Esophagus squamous epithelium (tissue), 5 donors: ENCODE measurements around the gene RGPD6. TPM values are rescaled to one million over a fixed set of nuclear protein-coding genes. Genes with fewer than 3 reads are reported as not detected.
"Not testable (repeated sequence)": the region's sequence is repeated elsewhere in the genome, so short reads cannot be mapped to it uniquely, and the experiment has no call there.

Experiments
- DNase-seq: peaks from one replicate; lab custom pipeline; 2025; lab: John Stamatoyannopoulos, UW
- H3K27ac ChIP-seq, 4 donors: fragments of 200-600 bp; sonication (generic); one replicate each; pipeline ENCODE4 v1.5.1; 2016 to 2019; ENCODE audit warnings: mild to moderate bottlenecking in 1 of 4
- H3K27me3 ChIP-seq, 4 donors: fragments of 200-600 bp; sonication (generic); 1 replicate in 3 of 4; 2 replicates in 1 of 4; pipeline versions ENCODE4 v1.5.1 to v1.6.0; 2017 to 2021; ENCODE audit warnings: antibody characterized with exemption in 1 of 4
- H3K36me3 ChIP-seq, 3 donors: fragments of 200-600 bp; sonication (generic); one replicate each; pipeline ENCODE4 v1.5.1; 2016 to 2019
- H3K4me1 ChIP-seq, 3 donors: fragments of 200-600 bp; sonication (generic); one replicate each; pipeline ENCODE4 v1.5.1; 2017 to 2019
- H3K4me3 ChIP-seq, 4 donors: fragments of 200-600 bp; sonication (generic); 1 replicate in 3 of 4; 2 replicates in 1 of 4; pipeline ENCODE4 v1.5.1; 2016 to 2019; ENCODE audit warnings: mild to moderate bottlenecking in 2 of 4, moderate library complexity in 1 of 4
- H3K9me3 ChIP-seq, 3 donors: fragments of 200-600 bp; sonication (generic); one replicate each; pipeline ENCODE4 v1.5.1; 2016 to 2019
- WGBS, 2 donors: methylation state at CpG; one replicate each; pipeline ENCODE4 v1.1.5; 2018; 5-methylcytosine and 5-hydroxymethylcytosine counted together
- intact Hi-C: fragments of 100-400 bp; cut with DNase I; formaldehyde crosslinking; loops from one replicate; pipeline ENCODE4 v1.15.0; 2022
- total RNA-seq, 4 donors: library from RNA; depleted of rRNA; stranded (reverse); fragments of >200 nt; gene quantifications; one replicate each; pipeline ENCODE4 v1.1.0, GENCODE V29; 2016
- donor health status: DM: yes; HTN: yes; CAD: no.

Gene RGPD6
- total RNA-seq, 4 donors from 2014 or later, result 11.4 to 49.6 (median 17.0) TPM

DNA sequence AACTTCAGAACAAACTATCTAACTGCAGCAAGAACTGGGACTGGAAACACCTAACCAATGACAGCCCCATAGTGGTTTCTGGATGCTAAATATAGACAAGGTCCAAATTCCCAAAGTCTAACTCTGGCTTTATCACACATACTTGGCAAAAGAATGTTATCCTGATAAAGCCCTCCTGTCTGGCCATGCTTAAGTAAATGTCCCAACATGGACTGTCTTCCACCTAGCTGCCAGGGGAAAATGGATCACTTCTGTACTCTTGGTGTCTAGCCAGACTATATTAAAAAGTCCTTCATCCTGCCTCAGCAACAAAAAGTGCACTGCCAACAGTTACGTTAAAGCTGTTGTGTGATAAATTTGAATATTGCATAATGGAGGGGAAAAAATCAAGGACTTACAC lies 11.5 kb upstream of the RGPD6 start:
- H3K27ac ChIP-seq, H3K4me3 ChIP-seq, H3K36me3 ChIP-seq, DNase-seq, H3K9me3 ChIP-seq, intact Hi-C loops, H3K4me1 ChIP-seq, H3K27me3 ChIP-seq: not testable (repeated sequence)
- no CpG with 5 or more reads among the region's 1 CpG for WGBS, 2 donors

DNA sequence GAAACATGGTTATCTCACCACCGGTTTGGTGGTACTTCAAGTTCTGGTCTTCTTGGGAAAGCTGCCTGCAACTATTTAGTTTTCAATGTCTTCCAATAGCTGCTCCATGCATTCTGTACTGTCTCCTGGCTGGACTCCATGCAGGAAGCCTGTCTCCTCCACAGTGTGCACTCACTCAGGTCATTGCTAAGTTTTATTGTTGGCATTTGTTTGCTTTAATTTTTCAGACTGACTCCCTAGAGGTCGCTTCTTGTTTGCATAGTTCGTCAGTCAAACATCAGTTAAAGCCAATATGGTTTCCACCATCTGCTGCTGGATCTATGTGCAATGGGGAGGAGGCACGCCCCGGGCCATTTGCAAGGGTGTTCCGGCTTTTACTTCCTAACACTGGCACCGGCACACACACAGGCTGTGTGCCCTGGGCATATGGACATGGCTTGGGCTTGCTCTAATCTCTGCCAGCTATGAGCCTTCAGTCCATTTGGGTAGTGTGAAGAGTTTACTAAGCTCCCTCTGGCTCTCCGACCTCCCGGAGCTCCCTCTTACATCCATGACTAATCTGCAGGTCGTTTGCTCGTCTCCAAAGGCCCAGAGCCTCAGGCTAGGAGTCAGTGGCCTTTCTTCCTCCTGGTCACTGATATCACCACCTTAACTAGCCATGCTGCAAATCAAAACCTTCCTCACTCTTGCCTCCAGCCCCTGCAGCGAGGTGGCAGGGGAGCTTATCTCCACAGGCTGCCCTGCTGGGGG lies 2.4 kb upstream of the RGPD6 start:
- H3K27me3 ChIP-seq, H3K27ac ChIP-seq, H3K4me3 ChIP-seq, H3K4me1 ChIP-seq, H3K9me3 ChIP-seq, DNase-seq, H3K36me3 ChIP-seq, intact Hi-C loops: not testable (repeated sequence)
- no CpG with 5 or more reads among the region's 12 CpGs for WGBS, 2 donors

DNA sequence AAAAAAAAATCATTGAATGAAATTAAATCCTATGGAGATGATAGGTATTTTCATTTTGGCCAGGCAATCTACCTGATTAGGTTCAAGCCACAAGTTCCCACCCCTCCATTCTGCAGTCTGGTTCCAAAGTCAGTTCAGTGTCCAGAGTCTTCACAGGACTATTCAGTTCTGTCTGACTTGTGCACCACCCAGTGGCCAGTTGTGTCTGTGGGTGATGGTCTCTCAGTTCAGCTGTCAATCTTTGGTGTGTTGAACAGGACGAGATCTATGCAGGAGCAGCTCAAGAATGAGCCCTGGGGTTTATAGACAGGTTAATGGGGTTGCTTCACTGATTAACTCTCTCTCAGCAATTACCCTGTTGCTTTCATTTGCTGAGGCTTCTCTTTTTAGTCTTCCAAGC lies 1.4 kb upstream of the RGPD6 start:
- no CpG with 5 or more reads among the region's 1 CpG for WGBS, 2 donors
- intact Hi-C loops, result not testable (repeated sequence)

DNA sequence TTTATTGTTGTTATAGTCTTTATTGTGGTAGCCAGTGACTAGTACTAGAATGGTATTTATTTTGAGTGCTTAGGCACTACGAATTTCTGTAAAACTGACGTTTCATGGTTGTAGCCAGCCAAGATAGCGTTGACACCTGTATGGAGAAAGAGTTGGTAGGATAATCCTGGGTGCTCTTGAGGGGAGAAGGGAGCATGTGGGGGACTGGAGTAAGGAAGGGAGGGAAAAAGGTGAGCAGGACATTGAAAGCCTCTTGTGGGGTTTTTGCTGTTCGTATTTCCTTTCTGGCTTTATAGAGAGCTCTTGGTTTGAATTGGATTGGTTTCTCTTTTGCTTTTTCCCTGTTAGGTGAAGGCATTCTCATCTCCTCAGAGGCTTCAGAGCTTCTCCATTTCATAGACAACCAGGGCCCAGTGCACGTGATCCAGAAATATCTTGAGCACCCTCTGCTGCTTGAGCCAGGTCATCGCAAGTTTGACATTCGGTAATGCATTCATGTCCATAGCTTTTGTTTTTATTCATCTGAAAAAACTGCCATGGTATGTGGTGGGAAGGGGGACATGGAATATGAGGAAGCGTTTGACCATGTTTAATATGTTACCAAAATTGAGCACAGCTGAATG lies 77.2 kb downstream of the RGPD6 start:
- not testable (repeated sequence) for DNase-seq

More for the DNA sequence above, 1.4 kb upstream of the RGPD6 start:
- H3K4me3 ChIP-seq, H3K4me1 ChIP-seq, H3K27ac ChIP-seq, H3K9me3 ChIP-seq, H3K27me3 ChIP-seq, DNase-seq, H3K36me3 ChIP-seq: not testable (repeated sequence)

DNA sequence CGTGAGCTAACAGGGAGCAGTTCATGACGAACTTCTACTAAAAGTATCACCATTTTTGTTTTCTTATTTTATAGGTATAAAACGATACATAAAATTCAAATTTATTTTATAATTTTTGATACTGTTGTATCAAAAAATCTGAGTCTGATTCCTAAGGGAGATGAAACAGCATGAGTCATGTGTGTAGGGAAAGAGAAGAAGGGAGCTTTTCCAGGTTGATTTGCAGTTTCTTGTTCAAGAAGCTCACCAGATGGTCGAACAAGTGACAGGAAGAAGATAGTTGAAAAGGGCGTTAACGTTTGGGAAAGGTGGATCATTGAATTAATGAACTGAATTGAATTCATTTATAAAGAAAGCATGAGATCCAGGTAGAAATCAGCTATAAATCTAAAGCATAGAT lies 81.0 kb downstream of the RGPD6 start:
- WGBS, 2 donors, result no CpG with 5 or more reads among the region's 6 CpGs
- H3K4me3 ChIP-seq, H3K27me3 ChIP-seq, DNase-seq, intact Hi-C loops, H3K9me3 ChIP-seq, H3K4me1 ChIP-seq, H3K36me3 ChIP-seq, H3K27ac ChIP-seq: not testable (repeated sequence)

More for the DNA sequence above, 77.2 kb downstream of the RGPD6 start:
- H3K36me3 ChIP-seq, H3K27ac ChIP-seq, H3K4me1 ChIP-seq, H3K27me3 ChIP-seq, H3K9me3 ChIP-seq, intact Hi-C loops, H3K4me3 ChIP-seq: not testable (repeated sequence)
- no CpG with 5 or more reads among the region's 8 CpGs for WGBS, 2 donors

DNA sequence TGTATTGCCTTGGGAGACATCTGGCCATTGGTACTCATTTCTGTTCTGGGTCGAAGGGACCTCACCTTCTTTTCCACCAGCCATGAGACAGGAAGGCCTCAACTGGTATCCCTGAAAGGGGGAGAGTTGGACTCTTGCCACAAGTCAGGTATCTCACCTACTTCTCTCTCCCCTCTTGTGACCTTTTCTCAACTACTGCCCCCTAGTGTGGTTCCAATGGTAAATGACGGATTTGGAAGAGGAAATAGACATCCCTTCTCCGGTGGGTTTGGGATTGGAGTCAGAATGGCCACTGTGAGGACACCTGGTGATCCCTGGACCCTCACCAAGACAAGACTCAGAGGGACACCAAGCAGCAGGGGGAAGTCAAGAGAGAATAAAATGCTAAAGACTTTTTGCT lies 82.5 kb downstream of the RGPD6 start:
- H3K27ac ChIP-seq, H3K36me3 ChIP-seq, intact Hi-C loops, DNase-seq, H3K9me3 ChIP-seq, H3K4me3 ChIP-seq, H3K4me1 ChIP-seq, H3K27me3 ChIP-seq: not testable (repeated sequence)
- no CpG with 5 or more reads among the region's 3 CpGs for WGBS, 2 donors

DNA sequence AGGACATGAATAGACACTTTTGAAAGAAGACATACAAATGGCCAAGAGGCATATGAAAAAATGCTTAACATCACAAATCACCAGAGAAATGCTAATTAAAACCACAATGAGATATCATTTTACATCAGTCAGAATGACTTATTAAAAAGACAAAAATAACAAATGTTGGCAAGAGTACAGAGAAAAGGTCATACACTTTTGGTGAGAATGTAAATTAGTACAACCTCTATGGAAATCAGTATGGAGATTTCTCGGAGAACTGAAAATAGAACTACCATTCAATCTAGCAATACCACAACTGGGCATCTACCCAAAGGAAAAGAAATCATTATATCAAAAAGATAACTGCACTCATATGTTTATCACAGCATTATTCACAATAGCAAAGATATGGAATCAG lies 88.0 kb downstream of the RGPD6 start:
- H3K27me3 ChIP-seq, H3K4me3 ChIP-seq, H3K9me3 ChIP-seq, DNase-seq, H3K36me3 ChIP-seq, H3K4me1 ChIP-seq, intact Hi-C loops, H3K27ac ChIP-seq: not testable (repeated sequence)
- WGBS, 2 donors, result no CpG with 5 or more reads among the region's 1 CpG

DNA sequence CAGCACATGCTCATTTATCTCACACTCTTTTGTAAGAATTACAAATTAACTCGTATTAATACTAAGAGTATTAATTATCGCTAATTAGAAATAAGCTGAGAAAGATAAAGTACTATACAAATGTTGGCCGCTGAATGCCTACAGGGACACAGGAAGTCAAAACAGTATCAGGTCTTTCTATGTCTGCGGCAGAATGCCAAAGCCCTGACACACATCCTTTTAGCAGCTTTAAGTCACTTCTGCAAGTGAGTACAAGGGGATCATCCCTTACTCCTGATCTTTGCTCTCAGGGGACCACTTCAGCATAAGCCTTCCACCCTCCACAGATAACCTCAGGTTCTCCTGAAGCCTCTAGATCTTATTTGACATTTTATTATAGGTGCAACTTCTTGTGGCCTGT lies 94.3 kb downstream of the RGPD6 start:
- no CpG with 5 or more reads among the region's 4 CpGs for WGBS, 2 donors
- H3K27ac ChIP-seq, DNase-seq, H3K9me3 ChIP-seq, H3K27me3 ChIP-seq, H3K4me3 ChIP-seq, H3K4me1 ChIP-seq, H3K36me3 ChIP-seq, intact Hi-C loops: not testable (repeated sequence)

DNA sequence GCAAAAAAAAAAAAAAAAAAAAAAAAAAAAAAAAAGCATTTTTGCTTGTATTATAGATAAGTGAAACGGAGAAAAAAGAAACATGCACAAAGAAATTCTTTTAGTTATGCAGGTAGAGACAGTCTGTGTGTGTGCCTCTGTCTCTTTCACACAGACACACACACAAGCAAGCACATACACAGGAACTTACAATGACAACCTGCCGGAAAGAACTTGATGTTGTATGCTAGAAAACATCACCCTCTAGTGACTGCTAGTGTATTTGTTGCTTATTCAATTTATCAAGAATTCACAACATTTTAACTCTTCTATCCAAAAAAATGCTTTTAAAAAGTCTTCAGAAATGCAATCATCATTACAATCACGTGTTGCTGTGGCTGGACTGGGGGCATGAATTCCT lies 95.8 kb downstream of the RGPD6 start:
- H3K27ac ChIP-seq, H3K9me3 ChIP-seq, H3K36me3 ChIP-seq, H3K4me3 ChIP-seq, intact Hi-C loops, H3K4me1 ChIP-seq, DNase-seq, H3K27me3 ChIP-seq: not testable (repeated sequence)
- WGBS, 2 donors, result no CpG with 5 or more reads among the region's 3 CpGs

DNA sequence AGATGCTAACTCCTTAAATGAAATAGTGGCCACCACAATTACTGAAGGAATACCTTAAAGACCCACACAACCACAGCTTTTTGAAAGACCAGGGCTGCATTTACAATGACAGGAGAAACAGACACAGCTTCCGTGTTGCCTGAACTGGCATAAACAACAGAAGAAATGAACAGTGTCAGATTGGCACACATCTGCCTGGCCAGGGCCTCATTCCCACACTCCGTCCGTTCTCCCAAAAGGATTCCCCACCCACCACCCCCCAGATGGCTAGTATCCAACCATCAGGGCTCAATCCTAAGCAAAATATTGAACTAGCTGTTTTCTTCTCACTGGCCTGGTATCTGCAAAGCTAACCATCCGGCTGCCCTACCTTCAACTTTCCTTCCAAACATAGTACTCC lies 96.9 kb downstream of the RGPD6 start:
- H3K36me3 ChIP-seq, H3K4me3 ChIP-seq, H3K27me3 ChIP-seq, intact Hi-C loops, DNase-seq, H3K27ac ChIP-seq, H3K9me3 ChIP-seq, H3K4me1 ChIP-seq: not testable (repeated sequence)
- no CpG with 5 or more reads among the region's 4 CpGs for WGBS, 2 donors

DNA sequence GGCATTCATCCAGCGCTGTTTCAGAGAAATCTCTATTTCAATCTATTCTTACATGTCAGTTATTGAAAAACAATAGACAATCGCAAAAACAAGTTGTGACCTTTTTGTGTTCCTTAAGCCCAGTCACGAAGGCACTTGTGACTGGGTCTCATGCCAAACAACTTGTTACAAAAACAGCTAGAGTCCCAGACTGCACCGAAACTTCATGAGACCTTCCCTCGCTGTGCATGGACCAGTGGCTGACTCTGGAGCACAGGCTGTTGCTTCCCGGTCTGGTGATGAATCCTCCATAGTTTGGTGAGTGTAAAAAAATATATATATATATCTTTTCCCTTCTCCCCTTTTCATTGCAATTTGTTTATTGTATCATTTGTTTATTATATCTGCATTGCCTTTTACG lies 99.7 kb downstream of the RGPD6 start:
- H3K36me3 ChIP-seq, H3K4me1 ChIP-seq, H3K9me3 ChIP-seq, H3K4me3 ChIP-seq, intact Hi-C loops, H3K27me3 ChIP-seq, DNase-seq, H3K27ac ChIP-seq: not testable (repeated sequence)
- WGBS, 2 donors, result no CpG with 5 or more reads among the region's 7 CpGs

DNA sequence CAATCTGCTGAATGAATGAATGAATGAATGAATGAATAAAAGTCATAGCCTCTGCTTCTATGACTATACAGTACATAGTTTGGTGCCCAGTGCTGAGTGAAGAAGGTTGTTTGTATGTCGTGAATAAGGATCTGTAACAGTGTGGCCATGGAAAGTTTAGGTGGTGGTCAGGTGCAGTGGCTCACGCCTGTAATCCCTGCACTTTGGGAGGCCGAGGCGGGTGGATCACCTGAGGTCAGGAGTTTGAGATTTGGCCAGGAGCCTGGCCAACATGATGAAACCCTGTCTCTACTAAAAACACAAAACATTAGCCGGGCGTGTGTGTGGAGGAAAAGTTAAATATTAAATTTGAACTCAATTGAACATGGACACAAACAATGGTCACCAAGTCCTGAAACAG lies 100.1 kb downstream of the RGPD6 start:
- WGBS, 2 donors, result no CpG with 5 or more reads among the region's 6 CpGs
- intact Hi-C loops, H3K4me1 ChIP-seq, DNase-seq, H3K36me3 ChIP-seq, H3K9me3 ChIP-seq, H3K4me3 ChIP-seq, H3K27ac ChIP-seq, H3K27me3 ChIP-seq: not testable (repeated sequence)

DNA sequence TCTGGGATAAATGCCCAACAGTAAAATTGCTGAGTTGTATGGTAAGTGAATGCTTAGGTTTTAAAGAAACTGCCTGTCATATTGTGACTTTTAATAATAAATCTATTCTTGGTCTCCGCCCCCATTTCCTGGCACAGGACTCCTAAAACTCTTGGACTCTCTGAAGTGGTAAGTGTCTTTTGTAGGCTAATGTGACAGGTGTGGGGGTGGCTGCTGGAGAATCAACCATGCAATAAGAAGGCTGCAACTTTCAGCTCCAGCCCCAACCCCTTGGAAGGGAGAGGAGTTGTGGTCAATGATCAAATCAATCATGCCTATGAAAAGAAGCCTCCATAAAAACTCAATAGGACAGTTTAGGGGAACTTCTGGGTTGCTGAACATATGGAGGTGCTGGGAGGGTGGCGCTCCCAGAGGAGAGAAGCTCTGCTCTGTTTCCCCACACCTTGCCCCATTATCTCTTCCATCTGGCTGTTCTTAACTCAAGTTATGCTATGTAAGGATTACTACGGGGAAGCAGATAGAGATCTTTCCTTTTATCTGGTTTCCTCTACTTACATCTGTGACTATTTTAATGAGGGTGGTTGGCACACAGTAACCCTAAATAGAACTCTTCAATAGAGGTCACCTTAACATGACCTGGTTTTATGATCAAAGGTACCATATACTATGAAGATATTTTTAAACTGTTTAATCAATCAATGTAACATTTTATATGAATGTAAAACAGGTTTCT lies 101.2 kb downstream of the RGPD6 start:
- H3K36me3 ChIP-seq, H3K9me3 ChIP-seq, DNase-seq, H3K4me1 ChIP-seq, H3K27ac ChIP-seq, intact Hi-C loops, H3K4me3 ChIP-seq, H3K27me3 ChIP-seq: not testable (repeated sequence)
- no CpG with 5 or more reads among the region's 3 CpGs for WGBS, 2 donors
